DMS79 (cell line): ENCODE measurements around the gene AOPEP.
A peak's percentile ranks its signal among the peaks of the same experiment; 100 is the strongest.

Source experiments
- DNase-seq: peaks from one replicate; lab custom pipeline; 2025; lab: John Stamatoyannopoulos, UW

AOPEP gene

GRCh38 chr9:94714494-94714893, 12.0 kb upstream of the AOPEP start:
- no peak for DNase-seq

GRCh38 chr9:94717761-94718160, 8.7 kb upstream of the AOPEP start:
- no peak for DNase-seq

- no peak for DNase-seq
These were observed 7.6 kb upstream of the AOPEP start for GRCh38 chr9:94718936-94719335.

GRCh38 chr9:94719878-94720277, 6.6 kb upstream of the AOPEP start:
- DNase-seq = no peak

GRCh38 chr9:94720846-94721549, 5.5 kb upstream of the AOPEP start:
- no peak for DNase-seq

- DNase-seq = no peak
These were observed 4.7 kb upstream of the AOPEP start for GRCh38 chr9:94721754-94722153.

GRCh38 chr9:94725293-94725692, 1.2 kb upstream of the AOPEP start:
- DNase-seq = no peak

GRCh38 chr9:94728719-94729118, 2.2 kb downstream of the AOPEP start:
- DNase-seq = no peak

GRCh38 chr9:94729199-94729598, 2.7 kb downstream of the AOPEP start:
- no peak for DNase-seq

- no peak for DNase-seq
These were observed 7.7 kb downstream of the AOPEP start for GRCh38 chr9:94734054-94734754.

GRCh38 chr9:94736759-94737158, 10.3 kb downstream of the AOPEP start:
- DNase-seq = no peak

- no peak for DNase-seq
These were observed 13.8 kb downstream of the AOPEP start for GRCh38 chr9:94740145-94740840.

GRCh38 chr9:94741866-94742265, 15.4 kb downstream of the AOPEP start:
- DNase-seq = peak; percentile 30

- DNase-seq = no peak
These were observed 16.8 kb downstream of the AOPEP start for GRCh38 chr9:94743035-94743954.

- no peak for DNase-seq
These were observed 19.5 kb downstream of the AOPEP start for GRCh38 chr9:94745806-94746540.

GRCh38 chr9:94746541-94747370, 20.3 kb downstream of the AOPEP start:
- DNase-seq = no peak

GRCh38 chr9:94754976-94755475, 28.5 kb downstream of the AOPEP start:
- DNase-seq = no peak

GRCh38 chr9:94757158-94757557, 30.7 kb downstream of the AOPEP start:
- no peak for DNase-seq

GRCh38 chr9:94758031-94758430, 31.5 kb downstream of the AOPEP start:
- DNase-seq = no peak

- DNase-seq = no peak
These were observed 32.4 kb downstream of the AOPEP start for GRCh38 chr9:94758880-94759279.
